ENCODE results near the gene SLC38A10.
"Not testable (repeated sequence)": the region's sequence is repeated elsewhere in the genome, so short reads cannot be mapped to it uniquely, and the experiment has no call there.

The SLC38A10 gene

GRCh38 chr17:81229666-81229920, 65.5 kb downstream of the SLC38A10 start:
- H3K4me2 ChIP-seq (ENCODE audit: low read length) = no peak overlapping the region
- H3K18ac ChIP-seq (ENCODE audit: low read length) = no peak overlapping the region
- H3K14ac ChIP-seq (ENCODE audit: low read length) = no peak overlapping the region
- H3K79me2 ChIP-seq (ENCODE audit: control insufficient read depth, insufficient read depth, low read length, poor library complexity) = no peaks in the 10 kb centered on the region
- no peak overlapping the region for H4K12ac ChIP-seq (ENCODE audit: low read depth, low read length)
- H3K27ac ChIP-seq (ENCODE audit: low read depth, low read length) = no peak overlapping the region
- no peak overlapping the region for H4K91ac ChIP-seq (ENCODE audit: low read depth, low read length)
- no CpG with 5 or more reads among the region's 14 CpGs for WGBS (ENCODE audit: extremely low coverage, insufficient coverage, insufficient read length)
- H3K23ac ChIP-seq (ENCODE audit: low read length) = no peak overlapping the region
- no peak overlapping the region for H4K8ac ChIP-seq (ENCODE audit: low read depth, low read length)
- no peak overlapping the region for H3K4me3 ChIP-seq (ENCODE audit: low read depth, low read length)
- no peak for DNase-seq
- H3K27me3 ChIP-seq (ENCODE audit: insufficient read depth, low read length) = no peaks in the 10 kb centered on the region
- peaks cover 0 to 4% of the 10 kb centered on the region in 2 experiments for H3K4me1 ChIP-seq (ENCODE audit: control insufficient read depth in 1 of 2, insufficient read depth in 2 of 2, low read length in 2 of 2)
- no peak overlapping the region for H2BK120ac ChIP-seq (ENCODE audit: insufficient read depth, low read length, poor library complexity)
- H2AFZ ChIP-seq (ENCODE audit: insufficient read depth, low read length, poor library complexity) = no peak overlapping the region
- no peak overlapping the region for H3K4ac ChIP-seq (ENCODE audit: low read depth, low read length)
- H2BK12ac ChIP-seq (ENCODE audit: low read length) = no peak overlapping the region
- no peak overlapping the region for H2AK5ac ChIP-seq (ENCODE audit: low read length)
- peaks cover 4% of the 10 kb centered on the region for H3K9me3 ChIP-seq (ENCODE audit: insufficient read depth, low read depth, low read length)
- no peak overlapping the region for H3K9ac ChIP-seq (ENCODE audit: low read length)
- no peak overlapping the region for H2BK5ac ChIP-seq (ENCODE audit: low read depth, low read length, poor library complexity)
- H3K36me3 ChIP-seq (ENCODE audit: control insufficient read depth in 1 of 2, insufficient read depth in 2 of 2, low read length in 2 of 2) = peaks cover 30 to 37% of the 10 kb centered on the region in 2 experiments
- no peaks in the 10 kb centered on the region for H3K79me1 ChIP-seq (ENCODE audit: low read length)

GRCh38 chr17:81228834-81229665, 66.1 kb downstream of the SLC38A10 start:
- Histone ChIP-seq H3K18ac (ENCODE audit: low read length) (no peak overlapping the region), H3K9me3 (ENCODE audit: insufficient read depth, low read depth, low read length) (peaks cover 4% of the 10 kb centered on the region), H3K4ac (ENCODE audit: low read depth, low read length) (no peak overlapping the region), H3K27ac (ENCODE audit: low read depth, low read length) (no peak overlapping the region), H3K79me2 (ENCODE audit: control insufficient read depth, insufficient read depth, low read length, poor library complexity) (no peaks in the 10 kb centered on the region), H3K4me2 (ENCODE audit: low read length) (no peak overlapping the region), H3K9ac (ENCODE audit: low read length) (no peak overlapping the region), H3K14ac (ENCODE audit: low read length) (no peak overlapping the region), H3K4me3 (ENCODE audit: low read depth, low read length) (no peak overlapping the region), H3K36me3 (ENCODE audit: control insufficient read depth in 1 of 2, insufficient read depth in 2 of 2, low read length in 2 of 2) (peaks cover 30 to 37% of the 10 kb centered on the region in 2 experiments), H2AFZ (ENCODE audit: insufficient read depth, low read length, poor library complexity) (no peak overlapping the region), H4K12ac (ENCODE audit: low read depth, low read length) (no peak overlapping the region), H2BK5ac (ENCODE audit: low read depth, low read length, poor library complexity) (no peak overlapping the region), H3K23ac (ENCODE audit: low read length) (no peak overlapping the region), H3K27me3 (ENCODE audit: insufficient read depth, low read length) (no peaks in the 10 kb centered on the region), H3K4me1 (ENCODE audit: control insufficient read depth in 1 of 2, insufficient read depth in 2 of 2, low read length in 2 of 2) (peaks cover 0 to 4% of the 10 kb centered on the region in 2 experiments), H2BK12ac (ENCODE audit: low read length) (no peak overlapping the region), H2BK120ac (ENCODE audit: insufficient read depth, low read length, poor library complexity) (no peak overlapping the region), H4K91ac (ENCODE audit: low read depth, low read length) (no peak overlapping the region), H2AK5ac (ENCODE audit: low read length) (no peak overlapping the region), H3K79me1 (ENCODE audit: low read length) (no peaks in the 10 kb centered on the region), H4K8ac (ENCODE audit: low read depth, low read length) (no peak overlapping the region)
- WGBS (ENCODE audit: extremely low coverage, insufficient coverage, insufficient read length) = no CpG with 5 or more reads among the region's 32 CpGs
- DNase-seq = no peak

- H2BK120ac ChIP-seq (ENCODE audit: insufficient read depth, low read length, poor library complexity) = no peak overlapping the region
- H4K8ac ChIP-seq (ENCODE audit: low read depth, low read length) = no peak overlapping the region
- peaks cover 0 to 4% of the 10 kb centered on the region in 2 experiments for H3K4me1 ChIP-seq (ENCODE audit: control insufficient read depth in 1 of 2, insufficient read depth in 2 of 2, low read length in 2 of 2)
- H3K79me1 ChIP-seq (ENCODE audit: low read length) = peaks cover under 1% of the 10 kb centered on the region
- no peak overlapping the region for H4K12ac ChIP-seq (ENCODE audit: low read depth, low read length)
- no peak overlapping the region for H3K9ac ChIP-seq (ENCODE audit: low read length)
- peaks cover 4% of the 10 kb centered on the region for H3K9me3 ChIP-seq (ENCODE audit: insufficient read depth, low read depth, low read length)
- no peak overlapping the region for H2BK12ac ChIP-seq (ENCODE audit: low read length)
- no peak overlapping the region for H2BK5ac ChIP-seq (ENCODE audit: low read depth, low read length, poor library complexity)
- H3K27me3 ChIP-seq (ENCODE audit: insufficient read depth, low read length) = no peaks in the 10 kb centered on the region
- peaks cover 28 to 34% of the 10 kb centered on the region in 2 experiments for H3K36me3 ChIP-seq (ENCODE audit: control insufficient read depth in 1 of 2, insufficient read depth in 2 of 2, low read length in 2 of 2)
- H3K4me2 ChIP-seq (ENCODE audit: low read length) = no peak overlapping the region
- peaks cover under 1% of the 10 kb centered on the region for H3K79me2 ChIP-seq (ENCODE audit: control insufficient read depth, insufficient read depth, low read length, poor library complexity)
- H3K27ac ChIP-seq (ENCODE audit: low read depth, low read length) = no peak overlapping the region
- H3K4ac ChIP-seq (ENCODE audit: low read depth, low read length) = no peak overlapping the region
- H3K14ac ChIP-seq (ENCODE audit: low read length) = no peak overlapping the region
- H3K23ac ChIP-seq (ENCODE audit: low read length) = no peak overlapping the region
- peak in 1 of 2 donors; percentile 19 for DNase-seq
- H4K91ac ChIP-seq (ENCODE audit: low read depth, low read length) = no peak overlapping the region
- H3K18ac ChIP-seq (ENCODE audit: low read length) = no peak overlapping the region
- WGBS (ENCODE audit: extremely low coverage, insufficient coverage, insufficient read length) = no CpG with 5 or more reads among the region's 9 CpGs
- H2AFZ ChIP-seq (ENCODE audit: insufficient read depth, low read length, poor library complexity) = no peak overlapping the region
- no peak overlapping the region for H2AK5ac ChIP-seq (ENCODE audit: low read length)
- H3K4me3 ChIP-seq (ENCODE audit: low read depth, low read length) = no peak overlapping the region
Measured at GRCh38 chr17:81228420-81228819, 66.7 kb downstream of the SLC38A10 start.

DNA sequence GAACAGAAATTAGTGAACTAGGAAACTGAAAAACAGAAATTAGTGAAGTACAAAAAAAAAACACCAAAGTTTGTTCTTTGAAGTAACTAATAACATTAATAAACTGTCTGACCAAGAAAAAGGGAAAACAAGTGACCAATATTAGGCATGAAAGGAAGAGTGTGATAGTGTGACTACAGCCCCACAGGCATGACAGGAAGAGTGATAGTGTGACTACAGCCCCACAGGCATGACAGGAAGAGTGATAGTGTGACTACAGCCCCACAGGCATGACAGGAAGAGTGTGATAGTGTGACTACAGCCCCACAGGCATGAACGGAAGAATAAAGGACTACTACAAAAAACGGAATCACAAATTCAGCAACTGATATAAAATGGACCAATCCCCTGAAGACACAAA, 67.5 kb downstream of the SLC38A10 start:
- H2BK120ac ChIP-seq (ENCODE audit: insufficient read depth, low read length, poor library complexity); H3K4me1 ChIP-seq (ENCODE audit: control insufficient read depth in 1 of 2, insufficient read depth in 2 of 2, low read length in 2 of 2); DNase-seq; H3K18ac ChIP-seq (ENCODE audit: low read length); H3K9me3 ChIP-seq (ENCODE audit: insufficient read depth, low read depth, low read length); H3K27ac ChIP-seq (ENCODE audit: low read depth, low read length); H2BK5ac ChIP-seq (ENCODE audit: low read depth, low read length, poor library complexity); H3K27me3 ChIP-seq (ENCODE audit: insufficient read depth, low read length); H2AFZ ChIP-seq (ENCODE audit: insufficient read depth, low read length, poor library complexity); H3K4me2 ChIP-seq (ENCODE audit: low read length); H4K91ac ChIP-seq (ENCODE audit: low read depth, low read length); H4K8ac ChIP-seq (ENCODE audit: low read depth, low read length); H4K12ac ChIP-seq (ENCODE audit: low read depth, low read length); H3K79me1 ChIP-seq (ENCODE audit: low read length); H3K79me2 ChIP-seq (ENCODE audit: control insufficient read depth, insufficient read depth, low read length, poor library complexity); H3K14ac ChIP-seq (ENCODE audit: low read length); H3K4me3 ChIP-seq (ENCODE audit: low read depth, low read length); H2BK12ac ChIP-seq (ENCODE audit: low read length); H3K4ac ChIP-seq (ENCODE audit: low read depth, low read length); H3K23ac ChIP-seq (ENCODE audit: low read length); H2AK5ac ChIP-seq (ENCODE audit: low read length); H3K9ac ChIP-seq (ENCODE audit: low read length): not testable (repeated sequence)
- H3K36me3 ChIP-seq (ENCODE audit: control insufficient read depth in 1 of 2, insufficient read depth in 2 of 2, low read length in 2 of 2) = peaks cover 25 to 28% of the 10 kb centered on the region in 2 experiments
- no CpG with 5 or more reads among the region's 2 CpGs for WGBS (ENCODE audit: extremely low coverage, insufficient coverage, insufficient read length)
